ENCODE data around the gene MAGEB17.
"Not testable (repeated sequence)": the region's sequence is repeated elsewhere in the genome, so short reads cannot be mapped to it uniquely, and the experiment has no call there.

MAGEB17 gene

GRCh38 chrX:16160729-16161128 is 6.6 kb upstream of the MAGEB17 start:
- no peaks in the 10 kb centered on the region for H3K4me1 ChIP-seq
- no peaks in the 10 kb centered on the region for H3K36me3 ChIP-seq
- H3K27me3 ChIP-seq: no peaks in the 10 kb centered on the region
- H3K4me3 ChIP-seq: no peak overlapping the region
- H3K27ac ChIP-seq: no peak overlapping the region
- no peaks in the 10 kb centered on the region for H3K9me3 ChIP-seq
- no peak for TF ChIP-seq CTCF (IDR thresholded peaks at IDR 0.05)
- no peak for DNase-seq
- intact Hi-C loops (cut with DNase I; ENCODE audit: low total_unique reads): no loop called here

- H3K27me3 ChIP-seq; H3K9me3 ChIP-seq; H3K4me3 ChIP-seq; H3K36me3 ChIP-seq; H3K27ac ChIP-seq; H3K4me1 ChIP-seq; DNase-seq; intact Hi-C loops (cut with DNase I; ENCODE audit: low total_unique reads): not testable (repeated sequence)
Observed at GRCh38 chrX:16161173-16161572, 6.1 kb upstream of the MAGEB17 start.

- Histone ChIP-seq H3K27me3 (no peaks in the 10 kb centered on the region), H3K4me1 (no peaks in the 10 kb centered on the region), H3K4me3 (no peak overlapping the region), H3K9me3 (peaks cover 0 to under 1% (median 0%) of the 10 kb centered on the region in 3 donors), H3K36me3 (no peaks in the 10 kb centered on the region), H3K27ac (no peak overlapping the region)
- intact Hi-C loops (cut with DNase I; ENCODE audit: low total_unique reads): no loop called here
- DNase-seq: no peak
- TF ChIP-seq CTCF (IDR thresholded peaks at IDR 0.05): no peak
Observed at GRCh38 chrX:16162391-16162790, 4.9 kb upstream of the MAGEB17 start.

- Histone ChIP-seq H3K9me3 (peaks cover 0 to 6% (median 0%) of the 10 kb centered on the region in 3 donors), H3K27me3 (no peaks in the 10 kb centered on the region), H3K27ac (no peak overlapping the region), H3K4me3 (no peak overlapping the region), H3K4me1 (no peaks in the 10 kb centered on the region), H3K36me3 (no peaks in the 10 kb centered on the region)
- no peak for DNase-seq
- no peak for TF ChIP-seq CTCF (IDR thresholded peaks at IDR 0.05)
- intact Hi-C loops (cut with DNase I; ENCODE audit: low total_unique reads): no loop called here
Observed at GRCh38 chrX:16164748-16165147, 2.5 kb upstream of the MAGEB17 start.

GRCh38 chrX:16171039-16171438 is 3.8 kb downstream of the MAGEB17 start:
- Histone ChIP-seq H3K36me3 (no peaks in the 10 kb centered on the region), H3K4me3 (no peak overlapping the region), H3K27me3 (no peaks in the 10 kb centered on the region), H3K9me3 (peaks cover 0 to 6% (median 0%) of the 10 kb centered on the region in 3 donors), H3K4me1 (no peaks in the 10 kb centered on the region), H3K27ac (no peak overlapping the region)
- intact Hi-C loops (cut with DNase I; ENCODE audit: low total_unique reads): no loop called here
- TF ChIP-seq CTCF (IDR thresholded peaks at IDR 0.05): no peak
- DNase-seq: no peak

- intact Hi-C loops (cut with DNase I; ENCODE audit: low total_unique reads): no loop called here
- no peak overlapping the region for H3K4me3 ChIP-seq
- H3K27ac ChIP-seq: no peak overlapping the region
- no peak for TF ChIP-seq CTCF (IDR thresholded peaks at IDR 0.05)
- H3K4me1 ChIP-seq: no peaks in the 10 kb centered on the region
- no peak for DNase-seq
- no peaks in the 10 kb centered on the region for H3K36me3 ChIP-seq
- H3K27me3 ChIP-seq: no peaks in the 10 kb centered on the region
- peaks cover 0 to 6% (median 0%) of the 10 kb centered on the region in 3 donors for H3K9me3 ChIP-seq
Observed at GRCh38 chrX:16171944-16172343, 4.7 kb downstream of the MAGEB17 start.
